GM12878 (cell line): ENCODE data around the gene CCDC74A. TPM values are rescaled to one million over a fixed set of nuclear protein-coding genes. Genes with fewer than 3 reads are reported as not detected.
"Not testable (repeated sequence)": the region's sequence is repeated elsewhere in the genome, so short reads cannot be mapped to it uniquely, and the experiment has no call there.

Experiments
- ATAC-seq: fragments of 200-7000 bp; cut with Tn5 transposase; 3 replicates; pipeline ENCODE4 v1.9.1; 2020; ENCODE audit warnings: mild to moderate bottlenecking, moderate library complexity
- BruUV-seq: library from RNA; stranded (reverse); fragments of 400-500 nt; replicated peaks from 2 replicates; lab custom pipeline; 2021; lab: Mats Ljungman, UMichigan
- CTCF ChIA-PET: fragments of 300-600 bp; sonication (Branson Sonifier 250); formaldehyde crosslinking; extraction: SDS; loops from one replicate; lab custom pipeline; 2021; ENCODE audit warnings: inconsistent platforms; lab: Yijun Ruan, JAX
- POLR2A ChIA-PET: fragments of 350-600 bp; formaldehyde crosslinking; extraction: SDS; loops from one replicate; lab custom pipeline; 2021; ENCODE audit warnings: inconsistent platforms; lab: Charles Lee
- RAD21 ChIA-PET: fragments of 300-600 bp; sonication (Branson Sonifier 250); formaldehyde crosslinking; loops from one replicate; lab custom pipeline; 2023; ENCODE audit warnings: antibody characterized with exemption; ENCODE audit not compliant: unreplicated experiment; lab: Charles Lee
- SMC1A ChIA-PET: fragments of 300-600 bp; sonication (Branson Sonifier 250); formaldehyde crosslinking; loops from one replicate; lab custom pipeline; 2023; ENCODE audit not compliant: unreplicated experiment, uncharacterized antibody; lab: Charles Lee
- DNase-seq: peaks from one replicate; pipeline ENCODE4 v3.0.0-alpha.2; 2011; ENCODE audit warnings: low read depth, low spot score
- FAIRE-seq: peaks from 3 replicates; lab custom pipeline; 2011; peaks lifted over from hg19 to GRCh38; lab: Jason Lieb, UNC
- H2AFZ ChIP-seq: 2 replicates; pipeline ENCODE4 v1.6.0; 2011; ENCODE audit warnings: low read depth, low read length, control low read depth; ENCODE audit not compliant: control insufficient read depth
- H3K27ac ChIP-seq: 2 replicates; pipeline ENCODE4 v1.5.1; 2011; ENCODE audit warnings: control low read depth; ENCODE audit not compliant: control insufficient read depth, insufficient read depth
- H3K27me3 ChIP-seq, 2 experiments: replicated peaks in 1 of 2; 2 replicates each; pipeline versions ENCODE4 v1.6.0 to v1.6.1; 2011; ENCODE audit warnings: low read length in 1 of 2; ENCODE audit not compliant: control insufficient read depth in 2 of 2, insufficient read depth in 2 of 2
- H3K36me3 ChIP-seq, 2 experiments: 2 replicates each; pipeline ENCODE4 v1.5.1; 2011; ENCODE audit warnings: low read length in 1 of 2; ENCODE audit not compliant: control insufficient read depth in 2 of 2, insufficient read depth in 2 of 2
- H3K4me1 ChIP-seq: 2 replicates; pipeline ENCODE4 v1.6.1; 2011; ENCODE audit warnings: mild to moderate bottlenecking, low read length, moderate library complexity, mixed read lengths; ENCODE audit not compliant: control insufficient read depth, insufficient read depth
- H3K4me2 ChIP-seq: 2 replicates; pipeline ENCODE4 v1.6.0; 2011; ENCODE audit warnings: control low read depth; ENCODE audit not compliant: control insufficient read depth, insufficient read depth
- H3K4me3 ChIP-seq: fragments of 200-600 bp; sonication (generic); 2 replicates; pipeline ENCODE4 v1.5.1; 2016
- H3K79me2 ChIP-seq: 2 replicates; pipeline ENCODE4 v1.6.0; 2011; ENCODE audit warnings: low read length; ENCODE audit not compliant: control insufficient read depth, insufficient read depth
- H3K9ac ChIP-seq: 2 replicates; pipeline ENCODE4 v1.8.0; 2011; ENCODE audit warnings: low read length, control low read depth, mixed read lengths; ENCODE audit not compliant: control insufficient read depth, insufficient read depth
- H3K9me3 ChIP-seq: replicated peaks from 3 replicates; pipeline ENCODE4 v1.5.1; 2011; ENCODE audit warnings: mild to moderate bottlenecking, low read length; ENCODE audit not compliant: control insufficient read depth, insufficient read depth
- H4K20me1 ChIP-seq: 2 replicates; pipeline ENCODE4 v1.6.0; 2011; ENCODE audit not compliant: control insufficient read depth, insufficient read depth
- PML ChIP-seq: IDR thresholded peaks from 2 replicates; pipeline ENCODE4 v1.6.1; 2012; ENCODE audit warnings: low read length, inconsistent platforms
- REST ChIP-seq: IDR thresholded peaks from 2 replicates; pipeline ENCODE4 v1.6.1; 2012; ENCODE audit warnings: mild to moderate bottlenecking, low read depth, low read length
- ZSCAN29 ChIP-seq: fragments of 450-650 bp; IDR thresholded peaks from 2 replicates; pipeline ENCODE4 v1.6.1; 2017; ENCODE audit warnings: mild to moderate bottlenecking, moderate library complexity
- WGBS: methylation state at CpG from one replicate; pipeline ENCODE4 v1.1.6; 2016; ENCODE audit warnings: low lambda C conversion rate; ENCODE audit not compliant: insufficient replicate concordance, insufficient coverage; ENCODE audit errors: missing lambda C conversion rate; 5-methylcytosine and 5-hydroxymethylcytosine counted together
- in situ Hi-C: fragments of 300-500 bp; cut with MboI; formaldehyde crosslinking; loops from 9 replicates; pipeline ENCODE4 v1.14.3; 2018; ENCODE audit warnings: mixed read lengths
- intact Hi-C: fragments of 100-400 bp; cut with micrococcal nuclease; formaldehyde crosslinking; loops from one replicate; pipeline ENCODE4 v1.14.2; 2022; ENCODE audit not compliant: unreplicated experiment
- polyA plus RNA-seq, 11 experiments: library from polyadenylated mRNA; depleted of rRNA in 4 of 11; unstranded in 6 of 11; stranded (reverse) in 5 of 11; fragments of >200 nt; fragmentation: Nextera tagmentation in 4 of 11; fragmentation: Illumina TruSeq in 1 of 11; extraction: Ambion mirVana in 4 of 11; extraction: Trizol in 1 of 11; gene quantifications; 1 replicate in 1 of 11; 2 replicates in 10 of 11; pipeline versions ENCODE4 v1.2.1 to v1.2.3, GENCODE V29; 2011 to 2016; ENCODE audit warnings: inconsistent platforms in 2 of 11, missing spikeins in 2 of 11, low read depth in 1 of 11
- total RNA-seq, 4 experiments: library from RNA; depleted of rRNA in 3 of 4; stranded (reverse); fragments of >200 nt in 3 of 4; fragmentation: Illumina TruSeq in 1 of 4; extraction: Trizol in 1 of 4; gene quantifications; 2 replicates each; pipeline versions ENCODE4 v1.2.1 to v1.2.3, GENCODE V29; 2013 to 2021

CCDC74A gene
- total and polyA plus RNA-seq, 10 of the 15 experiments (the other 5 are each of a cell fraction or from before 2014, with no cell fraction given) = 14.3 to 133 (median 64.2) TPM

- TF ChIP-seq ZSCAN29 = no peak
- no peak for TF ChIP-seq PML
- no peak for TF ChIP-seq REST
Measured at GRCh38 chr2:131535526-131535925, 7.8 kb downstream of the CCDC74A start (continued).

GRCh38 chr2:131535951-131536826 lies 8.5 kb downstream of the CCDC74A start:
- 70% methylated on average over 9 of the region's 21 CpGs for WGBS

GRCh38 chr2:131536841-131537240 lies 9.2 kb downstream of the CCDC74A start:
- ATAC-seq, POLR2A ChIA-PET, intact Hi-C loops, H2AFZ ChIP-seq, H4K20me1 ChIP-seq, H3K36me3 ChIP-seq, H3K27me3 ChIP-seq, H3K27ac ChIP-seq, FAIRE-seq, SMC1A ChIA-PET, H3K79me2 ChIP-seq, BruUV-seq, H3K4me1 ChIP-seq, in situ Hi-C loops, DNase-seq, H3K4me3 ChIP-seq, CTCF ChIA-PET, H3K9me3 ChIP-seq, H3K4me2 ChIP-seq, RAD21 ChIA-PET, H3K9ac ChIP-seq: not testable (repeated sequence)
- 80% methylated on average over 1 of the region's 14 CpGs for WGBS

More at GRCh38 chr2:131535951-131536826, 8.5 kb downstream of the CCDC74A start:
- CTCF ChIA-PET, H3K9me3 ChIP-seq, intact Hi-C loops, H3K4me3 ChIP-seq, ATAC-seq, H2AFZ ChIP-seq, BruUV-seq, H3K79me2 ChIP-seq, H3K4me1 ChIP-seq, POLR2A ChIA-PET, DNase-seq, FAIRE-seq, RAD21 ChIA-PET, H3K27ac ChIP-seq, H3K27me3 ChIP-seq, H4K20me1 ChIP-seq, H3K4me2 ChIP-seq, in situ Hi-C loops, H3K36me3 ChIP-seq, H3K9ac ChIP-seq, SMC1A ChIA-PET: not testable (repeated sequence)

GRCh38 chr2:131538856-131539255 lies 11.2 kb downstream of the CCDC74A start:
- WGBS = 90% methylated on average over 12 of the region's 13 CpGs

More at GRCh38 chr2:131538856-131539255, 11.2 kb downstream of the CCDC74A start:
- H4K20me1 ChIP-seq, H3K36me3 ChIP-seq, BruUV-seq, intact Hi-C loops, RAD21 ChIA-PET, H3K9me3 ChIP-seq, FAIRE-seq, SMC1A ChIA-PET, H3K27ac ChIP-seq, ATAC-seq, DNase-seq, H3K79me2 ChIP-seq, H3K4me2 ChIP-seq, CTCF ChIA-PET, H3K4me1 ChIP-seq, H3K4me3 ChIP-seq, in situ Hi-C loops, H3K9ac ChIP-seq, H2AFZ ChIP-seq, POLR2A ChIA-PET, H3K27me3 ChIP-seq: not testable (repeated sequence)
